ENCODE results near the gene DMBX1.

Gene DMBX1

GRCh38 chr1:46536527-46536926 is 46.9 kb downstream of the DMBX1 start:
- no peak overlapping the region for H2AK5ac ChIP-seq (ENCODE audit: low read depth, low read length)
- H3K9ac ChIP-seq (ENCODE audit: low read depth, low read length, poor library complexity): no peak overlapping the region
- no peak overlapping the region for H3K23ac ChIP-seq (ENCODE audit: low read depth, low read length, poor library complexity)
- H3K4me2 ChIP-seq (ENCODE audit: insufficient read depth, low read length, poor library complexity, severe bottlenecking): no peak overlapping the region
- no peak overlapping the region for H3K27ac ChIP-seq (replicated peaks; ENCODE audit: low read length)
- no peak overlapping the region for H2BK12ac ChIP-seq (ENCODE audit: low read length)
- no peak overlapping the region for H2BK15ac ChIP-seq (ENCODE audit: low read length)
- H3K18ac ChIP-seq (ENCODE audit: low read length): no peak overlapping the region
- H2BK120ac ChIP-seq (ENCODE audit: low read depth, low read length): no peak overlapping the region
- H3K36me3 ChIP-seq (replicated peaks in 1 of 2; ENCODE audit: control insufficient read depth in 2 of 2, insufficient read depth in 2 of 2, low read length in 2 of 2): no peaks in the 10 kb centered on the region
- DNase-seq (ENCODE audit: low spot score): no peak
- H3K4ac ChIP-seq (ENCODE audit: low read length): no peak overlapping the region
- H3K9me3 ChIP-seq (replicated peaks in 1 of 2; ENCODE audit: control insufficient read depth in 2 of 2, insufficient read depth in 1 of 2, low read depth in 1 of 2, low read length in 2 of 2): peaks cover 2 to 14% of the 10 kb centered on the region in 2 donors
- peaks cover 4 to 90% (median 33%) of the 10 kb centered on the region in 3 experiments for H3K27me3 ChIP-seq (ENCODE audit: control insufficient read depth in 3 of 3, insufficient read depth in 3 of 3, low read depth in 1 of 3, low read length in 3 of 3)
- no peak overlapping the region for H3K14ac ChIP-seq (ENCODE audit: low read length)
- no CpG with 5 or more reads among the region's 1 CpG for WGBS, 2 donors (ENCODE audit: extremely low coverage in 2 of 2, insufficient read length in 2 of 2, insufficient replicate concordance in 1 of 2)
- H4K91ac ChIP-seq (ENCODE audit: low read depth, low read length, poor library complexity): no peak overlapping the region
- no peak overlapping the region for H2BK5ac ChIP-seq (ENCODE audit: low read length)
- peaks cover 0 to 2% of the 10 kb centered on the region in 2 donors for H3K4me1 ChIP-seq (ENCODE audit: control insufficient read depth in 2 of 2, insufficient read depth in 1 of 2, low read depth in 1 of 2, low read length in 2 of 2)
- H3K79me1 ChIP-seq (ENCODE audit: low read depth, low read length): no peaks in the 10 kb centered on the region
- no peak overlapping the region for H2AFZ ChIP-seq (ENCODE audit: low read length)
- H3K4me3 ChIP-seq (ENCODE audit: low read length in 2 of 2): no peak overlapping the region
- no peak overlapping the region for H4K8ac ChIP-seq (ENCODE audit: low read depth, low read length)

GRCh38 chr1:46537651-46538050 is 48.0 kb downstream of the DMBX1 start:
- Histone ChIP-seq H3K4me1 (ENCODE audit: control insufficient read depth in 2 of 2, insufficient read depth in 1 of 2, low read depth in 1 of 2, low read length in 2 of 2) (peaks cover 0 to 2% of the 10 kb centered on the region in 2 donors), H4K8ac (ENCODE audit: low read depth, low read length) (no peak overlapping the region), H3K27me3 (ENCODE audit: control insufficient read depth in 3 of 3, insufficient read depth in 3 of 3, low read depth in 1 of 3, low read length in 3 of 3) (peaks cover 4 to 90% (median 31%) of the 10 kb centered on the region in 3 experiments), H3K9ac (ENCODE audit: low read depth, low read length, poor library complexity) (no peak overlapping the region), H3K4me2 (ENCODE audit: insufficient read depth, low read length, poor library complexity, severe bottlenecking) (no peak overlapping the region), H2BK15ac (ENCODE audit: low read length) (no peak overlapping the region), H4K91ac (ENCODE audit: low read depth, low read length, poor library complexity) (no peak overlapping the region), H3K23ac (ENCODE audit: low read depth, low read length, poor library complexity) (no peak overlapping the region), H3K79me1 (ENCODE audit: low read depth, low read length) (no peaks in the 10 kb centered on the region), H2BK12ac (ENCODE audit: low read length) (no peak overlapping the region), H2BK120ac (ENCODE audit: low read depth, low read length) (no peak overlapping the region), H3K4ac (ENCODE audit: low read length) (no peak overlapping the region), H2AK5ac (ENCODE audit: low read depth, low read length) (no peak overlapping the region), H3K27ac (replicated peaks; ENCODE audit: low read length) (no peak overlapping the region), H2BK5ac (ENCODE audit: low read length) (no peak overlapping the region), H2AFZ (ENCODE audit: low read length) (no peak overlapping the region), H3K9me3 (replicated peaks in 1 of 2; ENCODE audit: control insufficient read depth in 2 of 2, insufficient read depth in 1 of 2, low read depth in 1 of 2, low read length in 2 of 2) (peaks cover 2 to 14% of the 10 kb centered on the region in 2 donors), H3K14ac (ENCODE audit: low read length) (no peak overlapping the region), H3K18ac (ENCODE audit: low read length) (no peak overlapping the region), H3K36me3 (replicated peaks in 1 of 2; ENCODE audit: control insufficient read depth in 2 of 2, insufficient read depth in 2 of 2, low read length in 2 of 2) (no peaks in the 10 kb centered on the region), H3K4me3 (ENCODE audit: low read length in 2 of 2) (no peak overlapping the region)
- WGBS, 2 donors (ENCODE audit: extremely low coverage in 2 of 2, insufficient read length in 2 of 2, insufficient replicate concordance in 1 of 2): no CpG with 5 or more reads among the region's 2 CpGs
- no peak for DNase-seq (ENCODE audit: low spot score)

- Histone ChIP-seq H4K91ac (ENCODE audit: low read depth, low read length, poor library complexity) (no peak overlapping the region), H3K4me2 (ENCODE audit: insufficient read depth, low read length, poor library complexity, severe bottlenecking) (no peak overlapping the region), H3K18ac (ENCODE audit: low read length) (no peak overlapping the region), H3K27me3 (ENCODE audit: control insufficient read depth in 3 of 3, insufficient read depth in 3 of 3, low read depth in 1 of 3, low read length in 3 of 3) (peaks cover 4 to 93% (median 33%) of the 10 kb centered on the region in 3 experiments), H3K14ac (ENCODE audit: low read length) (no peak overlapping the region), H2BK15ac (ENCODE audit: low read length) (no peak overlapping the region), H4K8ac (ENCODE audit: low read depth, low read length) (no peak overlapping the region), H3K9ac (ENCODE audit: low read depth, low read length, poor library complexity) (no peak overlapping the region), H2AFZ (ENCODE audit: low read length) (no peak overlapping the region), H2BK12ac (ENCODE audit: low read length) (no peak overlapping the region), H3K27ac (replicated peaks; ENCODE audit: low read length) (no peak overlapping the region), H3K9me3 (replicated peaks in 1 of 2; ENCODE audit: control insufficient read depth in 2 of 2, insufficient read depth in 1 of 2, low read depth in 1 of 2, low read length in 2 of 2) (peaks cover 2 to 14% of the 10 kb centered on the region in 2 donors), H3K36me3 (replicated peaks in 1 of 2; ENCODE audit: control insufficient read depth in 2 of 2, insufficient read depth in 2 of 2, low read length in 2 of 2) (no peaks in the 10 kb centered on the region), H2AK5ac (ENCODE audit: low read depth, low read length) (no peak overlapping the region), H3K4ac (ENCODE audit: low read length) (no peak overlapping the region), H3K4me1 (ENCODE audit: control insufficient read depth in 2 of 2, insufficient read depth in 1 of 2, low read depth in 1 of 2, low read length in 2 of 2) (peaks cover 0 to 2% of the 10 kb centered on the region in 2 donors), H3K23ac (ENCODE audit: low read depth, low read length, poor library complexity) (no peak overlapping the region), H2BK5ac (ENCODE audit: low read length) (no peak overlapping the region), H3K4me3 (ENCODE audit: low read length in 2 of 2) (no peak overlapping the region), H3K79me1 (ENCODE audit: low read depth, low read length) (no peaks in the 10 kb centered on the region), H2BK120ac (ENCODE audit: low read depth, low read length) (no peak overlapping the region)
- WGBS, 2 donors (ENCODE audit: extremely low coverage in 2 of 2, insufficient read length in 2 of 2, insufficient replicate concordance in 1 of 2): no CpG with 5 or more reads among the region's 2 CpGs
- no peak for DNase-seq (ENCODE audit: low spot score)
Observed at GRCh38 chr1:46538147-46538546, 48.5 kb downstream of the DMBX1 start.
